Endothelial cell of umbilical vein (primary cell): ENCODE measurements around the gene NEK6. TPM values are rescaled to one million over a fixed set of nuclear protein-coding genes. Genes with fewer than 3 reads are reported as not detected.
A peak's percentile ranks its signal among the peaks of the same experiment; 100 is the strongest.

Source experiments
- BruUV-seq: library from RNA; stranded (reverse); fragments of 400-500 nt; replicated peaks from 2 replicates; lab custom pipeline; 2021; lab: Mats Ljungman, UMichigan
- CTCF ChIA-PET: fragments of 300-600, 350-600 bp; sonication (Branson Sonifier 250); formaldehyde crosslinking; loops from one replicate; lab custom pipeline; 2021; ENCODE audit warnings: antibody characterized with exemption, inconsistent platforms; lab: Charles Lee
- POLR2A ChIA-PET: fragments of 300-600, 350-600 bp; sonication (Branson Sonifier 250); formaldehyde crosslinking; loops from one replicate; lab custom pipeline; 2021; ENCODE audit warnings: antibody characterized with exemption, inconsistent platforms; lab: Charles Lee
- DNase-seq: peaks from one replicate; pipeline ENCODE4 v3.0.0-alpha.2; 2011; ENCODE audit warnings: low read depth, low spot score
- FAIRE-seq: peaks from 2 replicates; lab custom pipeline; 2011; peaks lifted over from hg19 to GRCh38; lab: Jason Lieb, UNC
- H2AFZ ChIP-seq: 2 replicates; pipeline ENCODE4 v1.6.0; 2012; ENCODE audit warnings: low read depth, low read length, control low read depth, inconsistent platforms
- H3K27ac ChIP-seq: 2 replicates; pipeline ENCODE4 v1.5.1; 2011; ENCODE audit warnings: low read depth, mild to moderate bottlenecking, control low read depth, low read length, moderate library complexity; ENCODE audit not compliant: insufficient read depth
- H3K27me3 ChIP-seq, 2 experiments: 2 replicates each; pipeline versions ENCODE4 v1.6.0 to v1.6.1; 2011; ENCODE audit warnings: low read length in 2 of 2, mixed read lengths in 1 of 2; ENCODE audit not compliant: control insufficient read depth in 2 of 2, insufficient read depth in 2 of 2
- H3K36me3 ChIP-seq, 2 experiments: 2 replicates in 1 of 2; 3 replicates in 1 of 2; pipeline ENCODE4 v1.5.1; 2011; ENCODE audit warnings: low read length in 2 of 2, mild to moderate bottlenecking in 1 of 2, moderate library complexity in 1 of 2; ENCODE audit not compliant: control insufficient read depth in 2 of 2, insufficient read depth in 2 of 2; ENCODE audit errors: extremely low read depth in 1 of 2
- H3K4me1 ChIP-seq: 3 replicates; pipeline ENCODE4 v1.5.1; 2011; ENCODE audit warnings: mild to moderate bottlenecking, low read length; ENCODE audit not compliant: control insufficient read depth, insufficient read depth; ENCODE audit errors: extremely low read depth
- H3K4me2 ChIP-seq: 2 replicates; pipeline ENCODE4 v1.6.1; 2011; ENCODE audit warnings: low read length, control low read depth, mixed read lengths; ENCODE audit not compliant: insufficient read depth
- H3K4me3 ChIP-seq, 3 experiments: fragments of 200-600 bp in 1 of 3; sonication (generic), shearing (Covaris generic) in 1 of 3; replicated peaks in 1 of 3; 2 replicates each; pipeline ENCODE4 v1.5.1; 2011 to 2016; ENCODE audit warnings: control low read depth in 3 of 3, low read length in 3 of 3, mild to moderate bottlenecking in 2 of 3, inconsistent platforms in 1 of 3, low read depth in 1 of 3, moderate library complexity in 1 of 3; ENCODE audit not compliant: insufficient read depth in 1 of 3
- H3K79me2 ChIP-seq: 2 replicates; pipeline ENCODE4 v1.6.0; 2012; ENCODE audit warnings: low read length, inconsistent platforms; ENCODE audit not compliant: control insufficient read depth, insufficient read depth
- H3K9ac ChIP-seq: replicated peaks from 2 replicates; pipeline ENCODE3; 2011; ENCODE audit warnings: low read length, control low read depth; ENCODE audit not compliant: insufficient read depth; ENCODE audit errors: extremely low read depth
- H3K9me1 ChIP-seq: replicated peaks from 3 replicates; pipeline ENCODE4 v1.6.0; 2011; ENCODE audit warnings: mild to moderate bottlenecking, low read length; ENCODE audit not compliant: control insufficient read depth, insufficient read depth; ENCODE audit errors: extremely low read depth
- H3K9me3 ChIP-seq: replicated peaks from 2 replicates; pipeline ENCODE4 v1.5.1; 2012; ENCODE audit warnings: low read length, inconsistent platforms; ENCODE audit not compliant: control insufficient read depth, insufficient read depth
- H4K20me1 ChIP-seq: replicated peaks from 2 replicates; pipeline ENCODE3; 2011; ENCODE audit warnings: mild to moderate bottlenecking, low read length; ENCODE audit not compliant: control insufficient read depth, insufficient read depth; ENCODE audit errors: extremely low read depth
- EZH2 ChIP-seq: IDR thresholded peaks from 2 replicates; pipeline ENCODE4 v1.6.1; 2012; ENCODE audit warnings: borderline replicate concordance, low read depth, mild to moderate bottlenecking, moderate library complexity, low read length, inconsistent platforms; ENCODE audit not compliant: severe bottlenecking
- FOS ChIP-seq: IDR thresholded peaks from 2 replicates; pipeline ENCODE4 v1.6.1; 2011; ENCODE audit warnings: mild to moderate bottlenecking, low read length, moderate library complexity, borderline replicate concordance; ENCODE audit not compliant: insufficient read depth
- GATA2 ChIP-seq: IDR thresholded peaks from 2 replicates; pipeline ENCODE4 v1.7.0; 2011; ENCODE audit warnings: low read depth, mild to moderate bottlenecking, moderate library complexity, mixed read lengths, low read length; ENCODE audit not compliant: insufficient read length, insufficient read depth
- JUN ChIP-seq: IDR thresholded peaks from 2 replicates; pipeline ENCODE4 v1.6.1; 2011; ENCODE audit warnings: borderline replicate concordance, low read depth; ENCODE audit not compliant: insufficient read length, insufficient read depth
- MAX ChIP-seq: IDR thresholded peaks from 2 replicates; pipeline ENCODE4 v1.6.1; 2011; ENCODE audit not compliant: insufficient read depth, insufficient read length
- MYC ChIP-seq: IDR thresholded peaks from one replicate; pipeline ENCODE4 v1.6.1; 2011; ENCODE audit warnings: mild to moderate bottlenecking, low read depth, low read length
- POLR2A ChIP-seq: IDR thresholded peaks from 2 replicates; pipeline ENCODE4 v1.6.1; 2012; ENCODE audit warnings: low read depth, mild to moderate bottlenecking, control low read depth, low read length
- POLR2AphosphoS5 ChIP-seq: IDR thresholded peaks from 2 replicates; pipeline ENCODE4 v1.6.1; 2012; ENCODE audit warnings: low read depth, mild to moderate bottlenecking, control low read depth, low read length, moderate library complexity; ENCODE audit not compliant: insufficient read depth
- dilution Hi-C: fragments of 300-500 bp; cut with MboI; formaldehyde crosslinking; loops from one replicate; pipeline ENCODE4 v1.15.0; 2019; ENCODE audit warnings: low sequenced_read_pairs; ENCODE audit not compliant: extremely low pct_ligation_motif_present
- intact Hi-C: fragments of 100-400 bp; cut with micrococcal nuclease; formaldehyde crosslinking; loops from one replicate; pipeline ENCODE4 v1.10.0; 2022
- polyA plus RNA-seq, 4 experiments: library from polyadenylated mRNA; depleted of rRNA in 3 of 4; stranded (reverse) in 3 of 4; unstranded in 1 of 4; fragments of >200 nt; gene quantifications; 2 replicates each; pipeline versions ENCODE4 v1.2.1 to v1.2.3, GENCODE V29; 2011 to 2012; ENCODE audit warnings: missing spikeins in 1 of 4
- total RNA-seq: library from RNA; stranded (reverse); gene quantifications from 2 replicates; pipeline ENCODE4 v1.2.3, GENCODE V29; 2021

The NEK6 gene
- total and polyA plus RNA-seq, 2 donors (not counting 3 experiments of a cell fraction or from before 2014, with no cell fraction given): 64.3 to 67.1 TPM

- intact Hi-C loops (no loop called here), dilution Hi-C loops (no loop called here)
- Histone ChIP-seq H3K27me3 (no peaks in the 10 kb centered on the region), H3K9ac (no peak overlapping the region), H3K9me3 (no peaks in the 10 kb centered on the region), H3K36me3 (peaks cover 3 to 55% of the 10 kb centered on the region in 2 experiments), H3K79me2 (no peaks in the 10 kb centered on the region), H3K4me2 (no peak overlapping the region), H3K4me1 (no peaks in the 10 kb centered on the region), H3K9me1 (no peaks in the 10 kb centered on the region), H3K27ac (no peak overlapping the region), H3K4me3 (no peak overlapping the region), H4K20me1 (no peaks in the 10 kb centered on the region), H2AFZ (no peak overlapping the region)
- ChIA-PET CTCF (interaction anchor here (1.1 to 3.2 kb wide), 3 partner anchors 47 to 218 kb away, joined by 3 to 12 read pairs (median 3); no protein-coding TSS in a partner anchor), POLR2A (no interaction called here)
- no TSS peak for BruUV-seq
- DNase-seq: no peak
- TF ChIP-seq FOS (no peak), MYC (no peak), GATA2 (no peak), POLR2AphosphoS5 (peak; percentile 11)
- no peak for FAIRE-seq
Observed at GRCh38 chr9:124344291-124345050, 86.7 kb downstream of the NEK6 start.

- ChIA-PET CTCF (interaction anchor here (1.1 to 1.2 kb wide), 2 partner anchors 48 to 211 kb away, joined by 3 read pairs; no protein-coding TSS in a partner anchor), POLR2A (no interaction called here)
- DNase-seq: no peak
- Histone ChIP-seq H3K9ac (no peak overlapping the region), H3K4me1 (no peaks in the 10 kb centered on the region), H3K27me3 (no peaks in the 10 kb centered on the region), H4K20me1 (no peaks in the 10 kb centered on the region), H3K79me2 (no peaks in the 10 kb centered on the region), H2AFZ (no peak overlapping the region), H3K9me1 (no peaks in the 10 kb centered on the region), H3K4me3 (no peak overlapping the region), H3K9me3 (no peaks in the 10 kb centered on the region), H3K36me3 (peaks cover 3 to 54% of the 10 kb centered on the region in 2 experiments), H3K27ac (no peak overlapping the region), H3K4me2 (no peak overlapping the region)
- no TSS peak for BruUV-seq
- dilution Hi-C loops (no loop called here), intact Hi-C loops (no loop called here)
- FAIRE-seq: no peak
- TF ChIP-seq EZH2 (no peak), GATA2 (no peak), POLR2A (no peak), POLR2AphosphoS5 (no peak), MAX (no peak), JUN (no peak), MYC (no peak)
Observed at GRCh38 chr9:124345063-124345462, 87.3 kb downstream of the NEK6 start.
